SK-N-SH (cell line): Measurements from ENCODE around the gene EXOC3. TPM values are rescaled to one million over a fixed set of nuclear protein-coding genes. Genes with fewer than 3 reads are reported as not detected.

Experiments
- CTCF ChIA-PET: fragments of 300-600, 350-600 bp; formaldehyde crosslinking; extraction: SDS; loops from one replicate; lab custom pipeline; 2021; lab: Yijun Ruan, JAX
- POLR2A ChIA-PET: fragments of 350-600 bp; sonication (Branson Sonifier 250); formaldehyde crosslinking; extraction: SDS; loops from one replicate; lab custom pipeline; 2020; ENCODE audit warnings: antibody characterized with exemption, inconsistent platforms; lab: Yijun Ruan, JAX
- DNase-seq: peaks from one replicate; pipeline ENCODE4 v3.0.0; 2012
- H2AFZ ChIP-seq: fragments of 200-600 bp; sonication (generic); 2 replicates; pipeline ENCODE4 v1.8.1; 2016; ENCODE audit warnings: antibody characterized with exemption, mild to moderate bottlenecking, low read depth
- H3F3A ChIP-seq: fragments of 200-600 bp; sonication (generic); replicated peaks from 2 replicates; pipeline ENCODE3; 2016; ENCODE audit warnings: antibody characterized with exemption, mild to moderate bottlenecking; ENCODE audit not compliant: insufficient read depth
- H3K27ac ChIP-seq, 2 experiments: fragments of 200-500 bp in 1 of 2; fragments of 200-600 bp in 1 of 2; sonication (Bioruptor generic) in 1 of 2; sonication (generic), shearing (Covaris generic) in 1 of 2; 2 replicates each; pipeline versions ENCODE4 v1.5.1 to v1.6.1; 2014 to 2016; ENCODE audit warnings: low read depth in 2 of 2, inconsistent platforms in 1 of 2, low read length in 1 of 2, mild to moderate bottlenecking in 1 of 2, mixed read lengths in 1 of 2
- H3K27me3 ChIP-seq: fragments of 200-600 bp; sonication (generic), shearing (Covaris generic); 2 replicates; pipeline ENCODE4 v1.6.1; 2016; ENCODE audit warnings: mixed run types; ENCODE audit not compliant: insufficient read depth
- H3K36me3 ChIP-seq, 2 experiments: fragments of 200-500 bp in 1 of 2; fragments of 200-600 bp in 1 of 2; sonication (Bioruptor generic) in 1 of 2; sonication (generic) in 1 of 2; replicated peaks in 1 of 2; 2 replicates each; pipeline versions ENCODE3 to v1.5.1; 2014 to 2016; ENCODE audit warnings: low read length in 1 of 2, mild to moderate bottlenecking in 1 of 2; ENCODE audit not compliant: insufficient read depth in 2 of 2, control insufficient read depth in 1 of 2
- H3K4me1 ChIP-seq, 2 experiments: fragments of 200-500 bp in 1 of 2; fragments of 200-600 bp in 1 of 2; sonication (Bioruptor generic) in 1 of 2; sonication (generic), shearing (Covaris generic) in 1 of 2; 2 replicates each; pipeline versions ENCODE4 v1.5.1 to v1.6.1; 2014 to 2016; ENCODE audit warnings: low read depth in 1 of 2, low read length in 1 of 2, mixed run types in 1 of 2; ENCODE audit not compliant: insufficient read depth in 2 of 2, control insufficient read depth in 1 of 2
- H3K4me2 ChIP-seq: fragments of 200-600 bp; sonication (generic), shearing (Covaris generic); 2 replicates; pipeline ENCODE4 v1.6.1; 2017; ENCODE audit warnings: mixed run types
- H3K4me3 ChIP-seq, 2 experiments: fragments of 200-500 bp in 1 of 2; fragments of 200-600 bp in 1 of 2; sonication (Bioruptor generic) in 1 of 2; sonication (generic), shearing (Covaris generic) in 1 of 2; 2 replicates each; pipeline versions ENCODE4 v1.5.1 to v1.8.1; 2014 to 2016; ENCODE audit warnings: low read depth in 2 of 2, inconsistent platforms in 1 of 2, low read length in 1 of 2, mild to moderate bottlenecking in 1 of 2, mixed read lengths in 1 of 2, moderate library complexity in 1 of 2
- H3K79me2 ChIP-seq: fragments of 200-600 bp; sonication (generic); 2 replicates; pipeline ENCODE4 v1.8.1; 2017; ENCODE audit warnings: mild to moderate bottlenecking; ENCODE audit not compliant: insufficient read depth
- H3K9ac ChIP-seq: fragments of 200-600 bp; sonication (generic); 2 replicates; pipeline ENCODE4 v1.6.1; 2017; ENCODE audit warnings: mixed run types
- H3K9me2 ChIP-seq: fragments of 200-600 bp; sonication (generic); 2 replicates; pipeline ENCODE4 v1.6.1; 2017; ENCODE audit warnings: mixed run types
- H3K9me3 ChIP-seq: fragments of 200-600 bp; sonication (generic); 2 replicates; pipeline ENCODE4 v1.6.1; 2017; ENCODE audit warnings: mixed run types, mild to moderate bottlenecking, moderate library complexity
- H4K20me1 ChIP-seq: fragments of 200-600 bp; sonication (generic); 2 replicates; pipeline ENCODE4 v1.6.1; 2017; ENCODE audit warnings: mild to moderate bottlenecking, mixed run types; ENCODE audit not compliant: insufficient read depth
- CHD2 ChIP-seq: fragments of 150-350 bp; IDR thresholded peaks from 2 replicates; pipeline ENCODE4 v1.6.1; 2018; ENCODE audit warnings: low read length; ENCODE audit not compliant: partially characterized antibody
- EZH2phosphoT487 ChIP-seq: fragments of 200-600 bp; sonication (generic); IDR thresholded peaks from 2 replicates; pipeline ENCODE4 v1.6.1; 2017; ENCODE audit warnings: low read depth, mixed run types, mild to moderate bottlenecking, antibody characterized with exemption, moderate library complexity, borderline replicate concordance
- FOXM1 ChIP-seq: IDR thresholded peaks from 2 replicates; pipeline ENCODE4 v1.4.0; 2012; ENCODE audit warnings: low read depth, mild to moderate bottlenecking
- GATA2 ChIP-seq: sonication (generic); formaldehyde crosslinking; IDR thresholded peaks from 2 replicates; pipeline ENCODE4 v1.5.0; 2020; ENCODE audit warnings: mild to moderate bottlenecking, missing genetic modification reagents
- IRF3 ChIP-seq: fragments of 150-350 bp; IDR thresholded peaks from 2 replicates; pipeline ENCODE4 v1.6.1; 2016; ENCODE audit warnings: mild to moderate bottlenecking, low read depth, low read length
- MEF2A ChIP-seq: IDR thresholded peaks from 2 replicates; pipeline ENCODE4 v1.4.0; 2012; ENCODE audit warnings: low read depth, borderline replicate concordance
- MXI1 ChIP-seq: IDR thresholded peaks from 2 replicates; pipeline ENCODE4 v1.6.1; 2012; ENCODE audit warnings: mild to moderate bottlenecking, low read depth, low read length, improper control_type of control experiment
- RAD21 ChIP-seq: IDR thresholded peaks from 2 replicates; pipeline ENCODE4 v1.6.1; 2012; ENCODE audit warnings: mild to moderate bottlenecking, low read length
- RCOR1 ChIP-seq: fragments of 150-350 bp; IDR thresholded peaks from 2 replicates; pipeline ENCODE4 v1.6.1; 2017; ENCODE audit warnings: antibody characterized with exemption, low read length
- RFX5 ChIP-seq: IDR thresholded peaks from 2 replicates; pipeline ENCODE4 v1.6.1; 2012; ENCODE audit warnings: mild to moderate bottlenecking, improper control_type of control experiment, low read length
- RXRA ChIP-seq: IDR thresholded peaks from 2 replicates; pipeline ENCODE4 v1.4.0; 2012; ENCODE audit warnings: low read depth, mild to moderate bottlenecking, borderline replicate concordance
- SIN3A ChIP-seq: IDR thresholded peaks from 2 replicates; pipeline ENCODE4 v1.6.1; 2012; ENCODE audit warnings: low read depth, mild to moderate bottlenecking, low read length, moderate library complexity, borderline replicate concordance
- TAF1 ChIP-seq: IDR thresholded peaks from 2 replicates; pipeline ENCODE4 v1.6.1; 2012; ENCODE audit warnings: low read depth, mild to moderate bottlenecking, low read length, moderate library complexity, borderline replicate concordance
- TCF12 ChIP-seq: IDR thresholded peaks from 2 replicates; pipeline ENCODE4 v1.4.0; 2012
- TEAD4 ChIP-seq: IDR thresholded peaks from 2 replicates; pipeline ENCODE4 v1.4.0; 2012; ENCODE audit warnings: mild to moderate bottlenecking, borderline replicate concordance; ENCODE audit not compliant: insufficient read depth
- WGBS: methylation state at CpG from one replicate; pipeline ENCODE4 v1.1.6; 2017; ENCODE audit warnings: low lambda C conversion rate; 5-methylcytosine and 5-hydroxymethylcytosine counted together
- polyA plus RNA-seq, 3 experiments: library from polyadenylated mRNA; depleted of rRNA; stranded (reverse); fragments of >200 nt; gene quantifications; 2 replicates each; pipeline ENCODE4 v1.2.3, GENCODE V29; 2012
- TF ChIP-seq, protein P1 (sequence below): fragments of 150-350 bp; IDR thresholded peaks from 2 replicates; pipeline ENCODE4 v1.6.1; 2017; ENCODE audit warnings: antibody characterized with exemption, low read length, low read depth, borderline replicate concordance
- TF ChIP-seq, protein P2 (sequence below): IDR thresholded peaks from 2 replicates; pipeline ENCODE4 v1.4.0; 2012; ENCODE audit warnings: low read depth
- TF ChIP-seq, protein P3 (sequence below): IDR thresholded peaks from 2 replicates; pipeline ENCODE4; 2012
- TF ChIP-seq, protein P4 (sequence below): IDR thresholded peaks from 2 replicates; pipeline ENCODE4 v1.4.0; 2012; ENCODE audit warnings: low read depth, borderline replicate concordance
- TF ChIP-seq, protein P5 (sequence below): IDR thresholded peaks from 2 replicates; pipeline ENCODE4 v1.4.0; 2012; ENCODE audit warnings: low read depth, borderline replicate concordance

Gene EXOC3
- polyA plus RNA-seq, 1 of the 3 experiments (the other 2 are of a cell fraction): 25.7 TPM

GRCh38 chr5:474840-475661, 32.1 kb downstream of the EXOC3 start:
- H2AFZ ChIP-seq: no peak overlapping the region
- peaks cover 9% of the 10 kb centered on the region; the same call in 1 of the 2 replicates for H3K79me2 ChIP-seq
- no peak for DNase-seq
- CTCF ChIA-PET: no interaction called here
- no peak overlapping the region for H3K9ac ChIP-seq
- peaks cover 0 to 5% of the 10 kb centered on the region in 2 experiments for H3K36me3 ChIP-seq
- no peak for TF ChIP-seq MXI1
- TF ChIP-seq RXRA: no peak
- TF ChIP-seq SIN3A: no peak
- TF ChIP-seq, protein P1, sequence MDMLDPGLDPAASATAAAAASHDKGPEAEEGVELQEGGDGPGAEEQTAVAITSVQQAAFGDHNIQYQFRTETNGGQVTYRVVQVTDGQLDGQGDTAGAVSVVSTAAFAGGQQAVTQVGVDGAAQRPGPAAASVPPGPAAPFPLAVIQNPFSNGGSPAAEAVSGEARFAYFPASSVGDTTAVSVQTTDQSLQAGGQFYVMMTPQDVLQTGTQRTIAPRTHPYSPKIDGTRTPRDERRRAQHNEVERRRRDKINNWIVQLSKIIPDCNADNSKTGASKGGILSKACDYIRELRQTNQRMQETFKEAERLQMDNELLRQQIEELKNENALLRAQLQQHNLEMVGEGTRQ: no peak
- TF ChIP-seq GATA2 (CRISPR knock-in tag): no peak
- TF ChIP-seq, protein P2, sequence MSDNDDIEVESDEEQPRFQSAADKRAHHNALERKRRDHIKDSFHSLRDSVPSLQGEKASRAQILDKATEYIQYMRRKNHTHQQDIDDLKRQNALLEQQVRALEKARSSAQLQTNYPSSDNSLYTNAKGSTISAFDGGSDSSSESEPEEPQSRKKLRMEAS: no peak
- no peak for TF ChIP-seq EZH2phosphoT487
- TF ChIP-seq, protein P3, sequence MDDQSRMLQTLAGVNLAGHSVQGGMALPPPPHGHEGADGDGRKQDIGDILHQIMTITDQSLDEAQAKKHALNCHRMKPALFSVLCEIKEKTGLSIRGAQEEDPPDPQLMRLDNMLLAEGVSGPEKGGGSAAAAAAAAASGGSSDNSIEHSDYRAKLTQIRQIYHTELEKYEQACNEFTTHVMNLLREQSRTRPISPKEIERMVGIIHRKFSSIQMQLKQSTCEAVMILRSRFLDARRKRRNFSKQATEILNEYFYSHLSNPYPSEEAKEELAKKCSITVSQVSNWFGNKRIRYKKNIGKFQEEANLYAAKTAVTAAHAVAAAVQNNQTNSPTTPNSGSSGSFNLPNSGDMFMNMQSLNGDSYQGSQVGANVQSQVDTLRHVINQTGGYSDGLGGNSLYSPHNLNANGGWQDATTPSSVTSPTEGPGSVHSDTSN: no peak
- no peak for TF ChIP-seq RAD21
- TF ChIP-seq RFX5: no peak
- no peak for TF ChIP-seq TEAD4
- TF ChIP-seq, protein P4, sequence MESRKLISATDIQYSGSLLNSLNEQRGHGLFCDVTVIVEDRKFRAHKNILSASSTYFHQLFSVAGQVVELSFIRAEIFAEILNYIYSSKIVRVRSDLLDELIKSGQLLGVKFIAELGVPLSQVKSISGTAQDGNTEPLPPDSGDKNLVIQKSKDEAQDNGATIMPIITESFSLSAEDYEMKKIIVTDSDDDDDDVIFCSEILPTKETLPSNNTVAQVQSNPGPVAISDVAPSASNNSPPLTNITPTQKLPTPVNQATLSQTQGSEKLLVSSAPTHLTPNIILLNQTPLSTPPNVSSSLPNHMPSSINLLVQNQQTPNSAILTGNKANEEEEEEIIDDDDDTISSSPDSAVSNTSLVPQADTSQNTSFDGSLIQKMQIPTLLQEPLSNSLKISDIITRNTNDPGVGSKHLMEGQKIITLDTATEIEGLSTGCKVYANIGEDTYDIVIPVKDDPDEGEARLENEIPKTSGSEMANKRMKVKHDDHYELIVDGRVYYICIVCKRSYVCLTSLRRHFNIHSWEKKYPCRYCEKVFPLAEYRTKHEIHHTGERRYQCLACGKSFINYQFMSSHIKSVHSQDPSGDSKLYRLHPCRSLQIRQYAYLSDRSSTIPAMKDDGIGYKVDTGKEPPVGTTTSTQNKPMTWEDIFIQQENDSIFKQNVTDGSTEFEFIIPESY: no peak
- no peak for TF ChIP-seq RCOR1
- TF ChIP-seq TCF12: no peak
- TF ChIP-seq MEF2A: no peak
- TF ChIP-seq FOXM1: no peak
- TF ChIP-seq, protein P5, sequence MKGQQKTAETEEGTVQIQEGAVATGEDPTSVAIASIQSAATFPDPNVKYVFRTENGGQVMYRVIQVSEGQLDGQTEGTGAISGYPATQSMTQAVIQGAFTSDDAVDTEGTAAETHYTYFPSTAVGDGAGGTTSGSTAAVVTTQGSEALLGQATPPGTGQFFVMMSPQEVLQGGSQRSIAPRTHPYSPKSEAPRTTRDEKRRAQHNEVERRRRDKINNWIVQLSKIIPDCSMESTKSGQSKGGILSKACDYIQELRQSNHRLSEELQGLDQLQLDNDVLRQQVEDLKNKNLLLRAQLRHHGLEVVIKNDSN: no peak
- TF ChIP-seq IRF3: no peak
- no peak for TF ChIP-seq CHD2
- no peak for TF ChIP-seq TAF1
- peak overlapping the region in 1 of 2 experiments; percentile 17; a peak in 1 of 4 replicates for H3K4me3 ChIP-seq
- H3K9me2 ChIP-seq: no peaks in the 10 kb centered on the region
- 12% methylated on average over 18 of the region's 50 CpGs for WGBS
- H3K27ac ChIP-seq: no peak overlapping the region
- H3K4me1 ChIP-seq: peaks cover 0 to 21% of the 10 kb centered on the region in 2 experiments; a peak in 1 of 4 replicates
- H3K4me2 ChIP-seq: peak overlapping the region; percentile 94
- H3K27me3 ChIP-seq: no peaks in the 10 kb centered on the region
- H4K20me1 ChIP-seq: peaks cover 6% of the 10 kb centered on the region
- no peaks in the 10 kb centered on the region for H3F3A ChIP-seq
- H3K9me3 ChIP-seq: no peaks in the 10 kb centered on the region
- POLR2A ChIA-PET: no interaction called here
